GM18508 (cell line): Measurements from ENCODE around the gene FASN.
"Not testable (repeated sequence)": the region's sequence is repeated elsewhere in the genome, so short reads cannot be mapped to it uniquely, and the experiment has no call there.

ENCODE experiments used
- ATAC-seq: cut with Tn5 transposase; IDR thresholded peaks from one replicate; pipeline ENCODE4 v1.9.1; 2021; ENCODE audit warnings: moderate number of reproducible peaks; ENCODE audit not compliant: insufficient read depth, unreplicated experiment

The FASN gene

DNA sequence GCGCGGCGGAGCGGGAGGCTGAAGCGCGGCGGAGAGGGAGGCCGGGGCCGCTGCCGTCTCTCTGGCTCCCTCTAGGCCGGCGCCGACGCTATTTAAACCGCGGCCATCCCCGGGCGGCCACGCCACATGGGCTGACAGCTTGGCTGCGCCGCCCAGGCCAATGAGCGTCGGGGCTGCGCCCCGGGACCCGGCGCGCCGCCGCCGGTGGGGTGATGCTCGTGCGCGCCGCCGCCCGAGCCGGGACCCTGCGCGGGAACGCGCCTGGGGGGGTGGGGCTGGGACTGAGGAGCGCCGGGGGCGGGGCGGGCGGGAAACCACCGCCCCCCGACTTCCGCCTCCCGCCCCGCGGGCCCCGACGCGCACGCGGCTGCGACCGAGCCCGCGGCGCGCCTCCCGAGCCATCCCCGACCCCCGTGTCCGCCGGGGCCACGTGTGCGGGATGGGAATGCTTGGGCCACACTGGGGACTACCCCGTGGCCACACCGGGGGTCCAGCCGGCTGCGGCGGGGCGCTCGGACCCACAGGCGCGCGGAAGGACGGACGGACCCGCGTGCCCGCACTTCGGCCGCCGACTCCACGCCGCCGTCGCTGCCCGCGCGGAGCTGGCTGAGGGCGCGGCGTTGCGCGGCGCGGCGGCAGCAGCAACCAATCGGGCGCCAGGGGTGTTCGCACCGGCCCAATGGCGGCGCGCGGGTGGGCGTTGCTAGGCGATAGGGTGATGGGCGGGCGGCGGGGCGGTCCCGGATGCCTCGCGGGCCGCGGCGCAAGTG is at the start of gene FASN:
FASN (minus strand) TSS at position 68 of the 770 bp plus-strand sequence. CDS start 1,791 bp downstream, outside the sequence.
- peak; percentile 45 for ATAC-seq

DNA sequence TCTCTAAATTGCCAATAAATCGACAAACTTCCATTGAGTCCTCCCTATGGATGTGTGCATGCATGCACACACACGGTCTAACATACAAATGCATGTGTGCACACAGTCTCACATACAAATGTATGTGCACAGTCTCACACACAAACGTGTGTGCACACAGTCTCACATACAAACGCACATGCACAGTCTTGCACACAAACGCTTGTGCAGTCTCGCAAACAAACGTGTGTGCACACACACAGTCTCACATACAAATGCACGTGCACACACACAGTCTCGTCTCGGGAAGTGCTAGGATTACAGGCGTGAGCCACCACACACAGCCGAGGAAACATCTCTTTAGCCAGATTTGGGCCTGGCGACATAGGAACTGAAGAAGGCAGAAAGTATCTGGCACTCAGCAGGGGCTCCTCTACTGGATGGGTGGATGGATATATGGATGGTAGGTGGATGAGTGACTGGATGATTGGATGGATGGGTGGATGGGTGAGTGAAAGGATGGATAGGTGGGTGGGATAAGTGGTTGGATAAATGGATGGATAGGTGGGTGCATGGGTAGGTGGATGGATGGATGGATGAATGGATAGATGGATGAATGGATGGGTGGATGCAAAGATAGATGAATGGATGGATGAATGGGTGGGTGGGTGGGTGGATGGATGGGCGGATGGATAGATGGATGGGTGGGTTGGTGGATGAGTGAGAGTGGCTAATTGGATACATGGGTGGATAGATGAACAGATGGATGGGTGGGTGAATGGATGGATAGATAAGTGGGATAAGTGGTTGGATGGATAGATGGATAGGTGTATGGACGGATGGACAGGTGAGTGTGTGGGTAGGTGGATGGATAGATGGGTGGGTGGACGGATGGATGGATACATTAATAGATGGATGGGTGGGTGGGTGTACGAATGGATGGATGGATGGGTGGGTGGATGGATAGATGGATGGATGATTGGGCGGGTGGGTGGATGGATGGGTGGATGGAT is 48.9 kb upstream of the FASN start:
- ATAC-seq = no peak

- no peak for ATAC-seq
Observed at GRCh38 chr17:82145550-82146155, 47.6 kb upstream of the FASN start.

- ATAC-seq = no peak
Observed at GRCh38 chr17:82143333-82143732, 45.3 kb upstream of the FASN start.

DNA sequence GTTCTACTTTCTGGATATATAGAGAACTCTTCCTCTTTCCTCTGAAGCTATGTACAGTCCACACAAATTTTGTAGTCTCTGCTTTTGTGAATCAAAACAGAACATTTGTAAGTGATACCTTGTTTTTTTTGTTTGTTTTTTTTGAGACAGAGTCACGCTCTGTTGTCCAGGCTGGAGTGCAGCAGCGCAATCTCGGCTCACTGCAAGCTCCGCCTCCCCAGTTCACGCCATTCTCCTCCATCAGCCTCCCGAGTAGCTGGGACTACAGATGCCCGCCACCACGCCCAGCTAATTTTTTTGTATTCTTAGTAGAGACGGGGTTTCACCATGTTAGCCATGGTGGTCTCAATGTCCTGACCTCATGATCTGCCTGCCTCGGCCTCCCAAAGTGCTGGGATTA is 41.9 kb upstream of the FASN start:
- not testable (repeated sequence) for ATAC-seq

- ATAC-seq = no peak
Observed at GRCh38 chr17:82138511-82138992, 40.5 kb upstream of the FASN start.

GRCh38 chr17:82134101-82134500 is 36.1 kb upstream of the FASN start:
- no peak for ATAC-seq

DNA sequence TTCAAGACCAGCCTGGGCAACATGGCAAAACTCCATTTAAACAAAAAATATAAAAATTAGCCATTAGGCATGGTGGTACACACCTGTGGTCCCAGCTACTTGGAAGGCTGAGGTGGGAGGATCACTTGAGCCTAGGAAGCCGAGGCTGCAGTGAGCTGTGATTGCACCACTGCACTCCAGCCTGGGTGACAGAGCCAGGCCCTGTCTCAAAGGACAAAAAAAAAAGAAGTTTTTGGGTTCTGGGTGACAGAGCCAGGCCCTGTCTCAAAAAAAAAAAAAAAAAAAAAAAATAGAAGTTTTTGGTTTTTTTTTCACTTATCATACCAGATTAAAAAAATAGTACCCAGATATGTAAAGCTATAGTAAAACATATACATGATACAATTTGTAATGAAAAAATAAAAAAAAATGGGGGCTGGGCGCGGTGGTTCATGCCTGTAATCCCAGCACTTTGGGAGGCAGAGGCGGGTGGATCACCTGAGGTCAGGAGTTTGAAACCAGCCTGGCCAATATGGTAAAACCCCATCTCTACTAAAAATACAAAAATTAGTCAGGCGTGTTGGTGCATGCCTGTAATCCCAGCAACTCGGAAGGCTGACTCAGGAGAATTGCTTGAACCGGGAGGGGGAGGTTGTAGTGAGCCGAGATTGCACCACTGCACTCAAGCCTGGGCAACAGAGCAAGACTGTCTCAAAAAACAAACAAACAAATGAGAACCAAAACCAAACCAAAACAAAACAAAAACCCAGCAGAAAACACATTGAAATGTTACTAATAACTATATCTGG is 35.3 kb upstream of the FASN start:
- ATAC-seq = not testable (repeated sequence)

- no peak for ATAC-seq
Observed at GRCh38 chr17:82129095-82129494, 31.1 kb upstream of the FASN start.

DNA sequence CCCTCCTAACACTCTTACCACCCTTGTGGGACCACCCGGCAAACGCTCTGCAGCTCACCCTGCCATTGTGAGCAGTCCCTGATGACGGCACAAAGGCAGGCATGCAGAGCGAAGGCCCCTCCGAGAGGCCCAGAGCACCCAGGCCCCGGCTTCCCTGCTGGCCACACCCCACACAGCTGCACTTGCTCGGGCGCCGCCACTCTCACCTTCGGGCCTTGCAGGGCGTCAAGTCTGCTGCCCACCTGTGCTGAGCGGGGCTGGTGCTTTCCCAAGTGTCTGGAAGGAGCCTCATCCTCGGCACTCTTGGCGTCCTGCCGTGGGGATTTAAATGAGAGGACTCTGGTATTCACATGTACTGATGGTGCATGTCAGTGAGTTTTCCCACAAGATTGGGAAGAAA is 30.3 kb upstream of the FASN start:
- ATAC-seq = no peak

DNA sequence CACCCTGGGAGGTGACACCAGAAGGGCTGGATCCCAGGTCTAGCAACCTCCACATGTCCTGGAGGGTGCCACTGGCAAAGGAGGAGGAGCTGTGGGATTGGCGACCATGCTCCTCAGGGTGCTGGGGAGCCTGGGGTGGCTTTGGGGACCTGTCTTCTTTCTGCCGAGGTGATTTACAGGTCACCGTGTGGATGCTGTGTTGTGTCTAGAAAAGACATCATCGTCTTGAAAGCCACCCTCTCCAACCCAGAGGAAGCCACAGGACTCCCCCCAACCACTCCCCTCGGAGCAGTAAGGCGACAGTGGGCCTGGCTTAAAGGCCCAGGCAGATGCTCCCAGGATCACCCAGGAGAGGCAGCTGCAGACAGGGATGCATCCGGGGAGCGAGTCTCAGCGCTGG is 29.7 kb upstream of the FASN start:
- ATAC-seq = no peak

GRCh38 chr17:82127315-82127595 is 29.2 kb upstream of the FASN start:
- no peak for ATAC-seq

DNA sequence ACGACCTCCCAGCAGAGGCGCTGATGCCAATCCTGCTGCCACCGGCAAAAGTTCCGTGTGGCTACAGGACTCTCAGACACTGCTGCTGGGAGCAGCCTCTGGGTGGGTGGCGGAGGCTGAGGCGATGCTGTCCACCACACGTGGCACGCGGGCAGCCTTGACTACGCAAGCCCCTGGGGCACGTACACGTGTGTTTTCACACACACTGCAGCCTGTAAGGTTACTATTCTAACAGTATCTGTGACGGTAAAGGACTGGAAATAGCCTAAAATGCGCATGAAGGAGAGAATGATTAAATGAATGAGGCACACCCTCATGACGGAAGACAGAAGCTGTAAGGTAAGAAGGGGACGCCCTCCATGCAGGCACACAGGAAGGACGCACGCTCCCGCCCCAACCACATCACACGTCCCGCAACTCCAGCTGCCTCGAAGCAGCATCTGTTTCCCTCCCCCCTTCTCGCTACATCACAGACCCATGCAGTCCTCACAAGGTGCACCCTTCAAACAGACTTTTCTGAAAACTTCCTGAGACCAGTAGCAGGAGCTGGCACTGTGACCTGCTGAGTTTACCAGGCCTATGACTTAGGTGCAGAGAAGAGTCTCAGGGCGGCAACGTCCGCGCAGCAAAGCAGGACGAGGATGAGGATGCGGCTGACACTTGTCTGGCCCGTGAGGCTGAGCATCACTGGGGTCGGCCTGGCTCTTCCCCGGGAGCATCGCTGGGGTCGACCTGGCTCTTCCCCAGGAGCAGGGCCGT is 28.7 kb upstream of the FASN start:
- no peak for ATAC-seq

GRCh38 chr17:82124101-82124500 is 26.1 kb upstream of the FASN start:
- no peak for ATAC-seq

- ATAC-seq = no peak
Observed at GRCh38 chr17:82121660-82122629, 23.9 kb upstream of the FASN start.

GRCh38 chr17:82121246-82121645 is 23.2 kb upstream of the FASN start:
- ATAC-seq = no peak

- ATAC-seq = no peak
Observed at GRCh38 chr17:82120148-82120547, 22.1 kb upstream of the FASN start.

DNA sequence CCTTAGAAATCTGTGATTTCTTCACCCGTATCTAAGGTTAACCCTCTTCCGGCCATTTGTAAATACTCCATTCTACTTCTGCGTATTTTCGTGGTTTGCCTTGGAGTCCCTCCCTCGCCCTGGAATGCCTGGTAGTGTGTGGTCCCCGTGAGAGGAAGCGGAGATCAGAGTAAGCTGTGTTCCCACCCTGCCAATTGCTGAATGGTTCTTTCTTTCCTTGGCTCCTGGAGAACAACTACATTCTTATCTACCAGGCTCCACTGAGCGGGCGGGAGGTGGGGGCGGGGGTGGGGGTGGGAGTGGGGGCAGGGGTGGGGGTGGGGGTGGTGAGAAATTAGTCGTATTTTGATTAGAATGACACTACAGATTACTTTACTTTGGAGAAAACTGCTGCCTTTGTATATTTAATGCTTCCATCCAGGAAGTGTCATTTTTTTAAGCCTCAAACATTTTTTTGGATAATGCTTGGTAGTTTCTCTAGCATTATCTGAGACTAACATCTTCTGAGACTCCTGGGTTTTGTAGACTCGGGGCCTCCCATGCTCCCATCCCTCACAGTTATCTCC is 20.9 kb upstream of the FASN start:
- no peak for ATAC-seq
